Small intestine (tissue), 7 donors: ENCODE data around the gene FYB1. TPM values are rescaled to one million over a fixed set of nuclear protein-coding genes. Genes with fewer than 3 reads are reported as not detected.

Source experiments
- DNase-seq, 2 donors: peaks; one replicate each; pipeline versions ENCODE4 v3.0.0 to v3.0.0-alpha.2; 2013
- FAIRE-seq: peaks from 2 replicates; lab custom pipeline; 2012; peaks lifted over from hg19 to GRCh38; lab: Jason Lieb, UNC
- H3K27ac ChIP-seq, 3 donors: one replicate each; pipeline ENCODE4 v1.5.1; 2013; ENCODE audit warnings: low read length in 2 of 3, mild to moderate bottlenecking in 2 of 3, control low read depth in 1 of 3, inconsistent platforms in 1 of 3, low read depth in 1 of 3, moderate library complexity in 1 of 3
- H3K27me3 ChIP-seq, 3 donors: one replicate each; pipeline ENCODE4 v1.6.1; 2013; ENCODE audit warnings: low read length in 3 of 3, inconsistent platforms in 1 of 3; ENCODE audit not compliant: control insufficient read depth in 3 of 3, insufficient read depth in 3 of 3
- H3K36me3 ChIP-seq, 3 donors: one replicate each; pipeline ENCODE4 v1.6.1; 2013; ENCODE audit warnings: low read length in 3 of 3, inconsistent platforms in 1 of 3, low read depth in 1 of 3, mild to moderate bottlenecking in 1 of 3, moderate library complexity in 1 of 3; ENCODE audit not compliant: control insufficient read depth in 3 of 3, insufficient read depth in 2 of 3
- H3K4me1 ChIP-seq, 3 donors: one replicate each; pipeline ENCODE4 v1.6.1; 2013; ENCODE audit warnings: low read length in 2 of 3, inconsistent platforms in 1 of 3, low read depth in 1 of 3, mild to moderate bottlenecking in 1 of 3, moderate library complexity in 1 of 3; ENCODE audit not compliant: control insufficient read depth in 3 of 3, insufficient read depth in 2 of 3
- H3K4me3 ChIP-seq, 3 donors: one replicate each; pipeline ENCODE4 v1.5.1; 2013; ENCODE audit warnings: low read length in 3 of 3, control low read depth in 1 of 3, inconsistent platforms in 1 of 3, low read depth in 1 of 3, mild to moderate bottlenecking in 1 of 3, moderate library complexity in 1 of 3
- H3K9me3 ChIP-seq, 2 donors: one replicate each; pipeline ENCODE4 v1.6.1; 2013; ENCODE audit warnings: low read depth in 1 of 2, low read length in 1 of 2; ENCODE audit not compliant: control insufficient read depth in 2 of 2, insufficient read depth in 1 of 2
- whole genome bisulfite sequencing, 3 donors: extraction: QIAGEN DNeasy Blood & Tissue Kit; methylation state at CpG; one replicate each; pipeline ENCODE4 v1.1.7; 2013; 5-methylcytosine and 5-hydroxymethylcytosine counted together
- polyA plus RNA-seq, 4 donors: library from polyadenylated mRNA; stranded (reverse) in 3 of 4; unstranded in 1 of 4; fragments of 200-250 nt in 3 of 4; fragments of 120-200 nt in 1 of 4; gene quantifications; one replicate each; pipeline versions ENCODE4 v1.2.1 to v1.2.3, GENCODE V29; 2013
- donor health status: healthy with polysubstance abuse.
- donor health status: control.
- donor health status: control.
- donor health status: Bipolar disorder and iron deficiency.
- donor health status: healthy.

FYB1 gene
- polyA plus RNA-seq, 4 donors = 3.5 to 12.4 (median 4.9) TPM

GRCh38 chr5:39215857-39216256, 3.5 kb downstream of the FYB1 start:
- no peaks in the 10 kb centered on the region for H3K4me1 ChIP-seq
- no peaks in the 10 kb centered on the region for H3K9me3 ChIP-seq
- no peak overlapping the region for H3K4me3 ChIP-seq
- peak overlapping the region in 1 of 3 donors; percentile 9 for H3K27ac ChIP-seq
- no peak for DNase-seq
- no peak for FAIRE-seq
- 47 to 56% (median 53%) methylated on average over 3 of the region's 3 CpGs for WGBS, 3 donors
- H3K27me3 ChIP-seq = no peaks in the 10 kb centered on the region
- H3K36me3 ChIP-seq = no peaks in the 10 kb centered on the region

- Histone ChIP-seq H3K4me1 (no peaks in the 10 kb centered on the region), H3K4me3 (no peak overlapping the region), H3K36me3 (no peaks in the 10 kb centered on the region), H3K27me3 (no peaks in the 10 kb centered on the region), H3K9me3 (no peaks in the 10 kb centered on the region), H3K27ac (peak overlapping the region in 1 of 3 donors; percentile 9)
- WGBS, 3 donors = 70 to 81% (median 72%) methylated on average over 6 of the region's 6 CpGs
- no peak for FAIRE-seq
- DNase-seq = no peak
These were observed 4.3 kb downstream of the FYB1 start for GRCh38 chr5:39214912-39215709.

- Histone ChIP-seq H3K9me3 (no peaks in the 10 kb centered on the region), H3K27ac (peak overlapping the region in 2 of 3 donors; percentile 59 to 74), H3K36me3 (no peaks in the 10 kb centered on the region), H3K27me3 (no peaks in the 10 kb centered on the region), H3K4me3 (no peak overlapping the region), H3K4me1 (no peaks in the 10 kb centered on the region)
- no peak for FAIRE-seq
- WGBS, 3 donors = 67 to 70% (median 67%) methylated on average over 6 of the region's 6 CpGs
- no peak for DNase-seq
These were observed 5.7 kb downstream of the FYB1 start for GRCh38 chr5:39213447-39214207.

GRCh38 chr5:39211773-39212172, 7.6 kb downstream of the FYB1 start:
- no peaks in the 10 kb centered on the region for H3K4me1 ChIP-seq
- H3K36me3 ChIP-seq = no peaks in the 10 kb centered on the region
- no peaks in the 10 kb centered on the region for H3K9me3 ChIP-seq
- 34 to 57% (median 46%) methylated on average over 3 of the region's 3 CpGs for WGBS, 3 donors
- FAIRE-seq (no peak), DNase-seq (peak in 1 of 2 donors; percentile 43)
- H3K27ac ChIP-seq = peak overlapping the region in 2 of 3 donors; percentile 34 to 51
- H3K27me3 ChIP-seq = no peaks in the 10 kb centered on the region
- H3K4me3 ChIP-seq = no peak overlapping the region

- H3K36me3 ChIP-seq = no peaks in the 10 kb centered on the region
- H3K4me1 ChIP-seq = peaks cover 0 to 2% (median 0%) of the 10 kb centered on the region in 3 donors
- DNase-seq = peak in 1 of 2 donors; percentile 66
- peak overlapping the region in 1 of 3 donors; percentile 24 for H3K27ac ChIP-seq
- 66 to 80% (median 67%) methylated on average over 10 of the region's 10 CpGs for WGBS, 3 donors
- no peak overlapping the region for H3K4me3 ChIP-seq
- H3K9me3 ChIP-seq = no peaks in the 10 kb centered on the region
- H3K27me3 ChIP-seq = no peaks in the 10 kb centered on the region
- FAIRE-seq = no peak
These were observed 9.4 kb downstream of the FYB1 start for GRCh38 chr5:39209924-39210323.

- Histone ChIP-seq H3K27ac (peak overlapping the region in 2 of 3 donors; percentile 30 to 63), H3K27me3 (no peaks in the 10 kb centered on the region), H3K4me3 (no peak overlapping the region), H3K4me1 (peaks cover 0 to 2% (median 0%) of the 10 kb centered on the region in 3 donors), H3K36me3 (no peaks in the 10 kb centered on the region), H3K9me3 (no peaks in the 10 kb centered on the region)
- 59 to 80% (median 73%) methylated on average over 8 of the region's 8 CpGs for WGBS, 3 donors
- DNase-seq (no peak), FAIRE-seq (no peak)
These were observed 10.9 kb downstream of the FYB1 start for GRCh38 chr5:39208471-39208870.

- Histone ChIP-seq H3K9me3 (no peaks in the 10 kb centered on the region), H3K36me3 (no peaks in the 10 kb centered on the region), H3K27ac (peak overlapping the region in 2 of 3 donors; percentile 20 to 55), H3K4me1 (peaks cover 0 to 2% (median 0%) of the 10 kb centered on the region in 3 donors), H3K4me3 (no peak overlapping the region), H3K27me3 (no peaks in the 10 kb centered on the region)
- DNase-seq = no peak
- WGBS, 3 donors = 46 to 52% (median 49%) methylated on average over 5 of the region's 5 CpGs
- no peak for FAIRE-seq
These were observed 11.9 kb downstream of the FYB1 start for GRCh38 chr5:39207345-39208045.
